ENCODE data around the gene BCCIP. TPM values are rescaled to one million over a fixed set of nuclear protein-coding genes. Genes with fewer than 3 reads are reported as not detected.

The BCCIP gene
- total RNA-seq, 1 experiment from 2014 or later, result 159 TPM

- Histone ChIP-seq H3K79me2 (ENCODE audit: insufficient read depth, low read length) (no peaks in the 10 kb centered on the region), H4K20me1 (ENCODE audit: insufficient read depth) (no peaks in the 10 kb centered on the region), H2AFZ (ENCODE audit: low read depth, low read length, poor library complexity, severe bottlenecking) (no peak overlapping the region), H3K4me1 (ENCODE audit: control insufficient read depth in 1 of 2, insufficient read depth in 2 of 2, low read length in 2 of 2) (no peaks in the 10 kb centered on the region), H3K27ac (ENCODE audit: low read depth, low read length) (no peak overlapping the region), H3K9me2 (ENCODE audit: insufficient read depth) (no peaks in the 10 kb centered on the region), H3K27me3 (ENCODE audit: insufficient read depth, low read length) (no peaks in the 10 kb centered on the region), H3K4me2 (ENCODE audit: low read length) (no peak overlapping the region), H3K9ac (ENCODE audit: low read length) (no peak overlapping the region), H3K4me3 (replicated peaks in 1 of 2; ENCODE audit: low read depth in 1 of 2, low read length in 2 of 2) (no peak overlapping the region), H3K9me3 (ENCODE audit: control insufficient read depth in 1 of 2, insufficient read depth in 1 of 2, low read depth in 1 of 2, low read length in 2 of 2) (no peaks in the 10 kb centered on the region), H3K36me3 (ENCODE audit: control insufficient read depth in 1 of 2, insufficient read depth in 2 of 2, low read length in 2 of 2) (peaks cover 12 to 13% of the 10 kb centered on the region in 2 experiments; a peak in 3 of 4 replicates)
- ATAC-seq, result no peak
- no peak for TF ChIP-seq CEBPB (IDR thresholded peaks at IDR 0.05; ENCODE audit: low read depth)
- no peak for TF ChIP-seq POLR2A (IDR thresholded peaks at IDR 0.05; ENCODE audit: borderline replicate concordance, extremely low read depth, insufficient read depth, insufficient read length)
- TF ChIP-seq REST (IDR thresholded peaks at IDR 0.05; ENCODE audit: low read depth), result no peak
- no TSS peak for BruUV-seq (replicated peaks)
- RAD21 ChIA-PET (ENCODE audit: low non-redundant PET in 1 of 2, low total read pairs in 2 of 2, uncharacterized antibody in 2 of 2, unreplicated experiment in 2 of 2), result no interaction called here
- no peak for DNase-seq (ENCODE audit: low read depth, low spot score)
- intact Hi-C loops (cut with micrococcal nuclease), result no loop called here
- CTCF ChIA-PET, result interaction anchor here (1.7 kb wide), 1 partner anchor 11 kb away, joined by 7 read pairs; no protein-coding TSS in a partner anchor
- POLR2A ChIA-PET, result no interaction called here
Measured at GRCh38 chr10:125857185-125857760, 33.9 kb downstream of the BCCIP start.

DNA sequence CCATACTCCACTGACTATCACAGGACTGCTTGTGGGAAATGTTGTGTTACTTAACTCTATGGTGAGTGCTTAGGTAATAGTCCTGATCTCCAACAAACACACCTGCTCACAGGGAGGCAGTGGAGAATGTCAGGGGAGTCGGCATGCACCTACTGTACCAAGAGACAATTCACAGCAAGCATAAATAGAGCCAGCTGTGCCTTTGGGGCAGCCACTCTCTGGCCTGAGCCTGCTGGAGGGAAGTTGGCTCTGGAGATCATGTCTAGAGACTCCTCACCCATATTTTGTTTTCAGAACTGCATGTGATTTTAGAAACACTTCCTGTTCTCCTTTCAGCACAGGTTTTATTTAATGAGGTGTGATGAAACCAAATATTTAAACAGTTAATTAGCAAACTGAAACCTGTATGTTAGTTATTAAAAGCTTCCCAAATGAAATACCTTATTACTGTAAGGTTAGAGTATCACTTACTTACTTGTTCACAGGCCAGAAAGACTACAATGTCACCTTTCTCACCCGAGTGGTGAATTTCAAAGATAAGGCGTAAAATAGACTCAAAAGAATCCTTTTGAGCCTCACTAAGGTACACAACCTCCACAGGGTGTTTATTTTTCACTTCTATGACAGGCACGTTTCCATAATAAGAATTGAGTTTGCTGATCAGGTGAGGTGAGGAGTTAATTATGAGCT lies 35.9 kb downstream of the BCCIP start:
- intact Hi-C loops (cut with micrococcal nuclease), result no loop called here
- Histone ChIP-seq H3K79me2 (ENCODE audit: insufficient read depth, low read length) (no peaks in the 10 kb centered on the region), H3K9me2 (ENCODE audit: insufficient read depth) (no peaks in the 10 kb centered on the region), H3K27ac (ENCODE audit: low read depth, low read length) (no peak overlapping the region), H3K9ac (ENCODE audit: low read length) (no peak overlapping the region), H3K27me3 (ENCODE audit: insufficient read depth, low read length) (no peaks in the 10 kb centered on the region), H3K4me3 (replicated peaks in 1 of 2; ENCODE audit: low read depth in 1 of 2, low read length in 2 of 2) (no peak overlapping the region), H3K4me2 (ENCODE audit: low read length) (no peak overlapping the region), H4K20me1 (ENCODE audit: insufficient read depth) (no peaks in the 10 kb centered on the region), H2AFZ (ENCODE audit: low read depth, low read length, poor library complexity, severe bottlenecking) (no peak overlapping the region), H3K9me3 (ENCODE audit: control insufficient read depth in 1 of 2, insufficient read depth in 1 of 2, low read depth in 1 of 2, low read length in 2 of 2) (no peaks in the 10 kb centered on the region), H3K4me1 (ENCODE audit: control insufficient read depth in 1 of 2, insufficient read depth in 2 of 2, low read length in 2 of 2) (no peaks in the 10 kb centered on the region), H3K36me3 (ENCODE audit: control insufficient read depth in 1 of 2, insufficient read depth in 2 of 2, low read length in 2 of 2) (peaks cover 5 to 14% of the 10 kb centered on the region in 2 experiments; a peak in 2 of 4 replicates)
- ATAC-seq, result no peak
- ChIA-PET CTCF (no interaction called here), RAD21 (ENCODE audit: low non-redundant PET in 1 of 2, low total read pairs in 2 of 2, uncharacterized antibody in 2 of 2, unreplicated experiment in 2 of 2) (no interaction called here), POLR2A (interaction anchor here (0.6 kb wide), 1 partner anchor 1125 kb away, joined by 5 read pairs; no protein-coding TSS in a partner anchor)
- BruUV-seq (replicated peaks), result no TSS peak
- no peak for DNase-seq (ENCODE audit: low read depth, low spot score)
- TF ChIP-seq, protein P1, sequence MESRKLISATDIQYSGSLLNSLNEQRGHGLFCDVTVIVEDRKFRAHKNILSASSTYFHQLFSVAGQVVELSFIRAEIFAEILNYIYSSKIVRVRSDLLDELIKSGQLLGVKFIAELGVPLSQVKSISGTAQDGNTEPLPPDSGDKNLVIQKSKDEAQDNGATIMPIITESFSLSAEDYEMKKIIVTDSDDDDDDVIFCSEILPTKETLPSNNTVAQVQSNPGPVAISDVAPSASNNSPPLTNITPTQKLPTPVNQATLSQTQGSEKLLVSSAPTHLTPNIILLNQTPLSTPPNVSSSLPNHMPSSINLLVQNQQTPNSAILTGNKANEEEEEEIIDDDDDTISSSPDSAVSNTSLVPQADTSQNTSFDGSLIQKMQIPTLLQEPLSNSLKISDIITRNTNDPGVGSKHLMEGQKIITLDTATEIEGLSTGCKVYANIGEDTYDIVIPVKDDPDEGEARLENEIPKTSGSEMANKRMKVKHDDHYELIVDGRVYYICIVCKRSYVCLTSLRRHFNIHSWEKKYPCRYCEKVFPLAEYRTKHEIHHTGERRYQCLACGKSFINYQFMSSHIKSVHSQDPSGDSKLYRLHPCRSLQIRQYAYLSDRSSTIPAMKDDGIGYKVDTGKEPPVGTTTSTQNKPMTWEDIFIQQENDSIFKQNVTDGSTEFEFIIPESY (IDR thresholded peaks at IDR 0.05; ENCODE audit: extremely low read depth, insufficient replicate concordance, low read length), result no peak
- TF ChIP-seq EGR1 (IDR thresholded peaks at IDR 0.05; ENCODE audit: low read depth), result no peak
- TF ChIP-seq, protein P2, sequence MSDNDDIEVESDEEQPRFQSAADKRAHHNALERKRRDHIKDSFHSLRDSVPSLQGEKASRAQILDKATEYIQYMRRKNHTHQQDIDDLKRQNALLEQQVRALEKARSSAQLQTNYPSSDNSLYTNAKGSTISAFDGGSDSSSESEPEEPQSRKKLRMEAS (IDR thresholded peaks at IDR 0.05), result no peak
- TF ChIP-seq REST (IDR thresholded peaks at IDR 0.05; ENCODE audit: low read depth), result no peak
- TF ChIP-seq POLR2AphosphoS5 (IDR thresholded peaks at IDR 0.05; ENCODE audit: low read depth, low read length), result no peak
- TF ChIP-seq ZFX (IDR thresholded peaks at IDR 0.05), result no peak

Data from HCT116 (cell line).